Skeletal muscle satellite cell (primary cell): ENCODE data around the gene SH2D1A. TPM values are rescaled to one million over a fixed set of nuclear protein-coding genes. Genes with fewer than 3 reads are reported as not detected.

Source experiments
- small RNA-seq: library from RNA; depleted of rRNA; stranded (forward); fragments of <200 nt; gene quantifications from one replicate; pipeline ENCODE3, GENCODE V24; 2012

Gene SH2D1A

Small RNAs within 50 kb of the gene (small RNA-seq; reads per million reads assigned to genes)
- not detected for gene AL022718.1
